ENCODE data around the gene ELFN2. TPM values are rescaled to one million over a fixed set of nuclear protein-coding genes. Genes with fewer than 3 reads are reported as not detected.

Gene ELFN2
- total and polyA plus RNA-seq, 2 donors (not counting 3 experiments of a cell fraction or from before 2014, with no cell fraction given): 0.41 to 1.3 TPM

DNA sequence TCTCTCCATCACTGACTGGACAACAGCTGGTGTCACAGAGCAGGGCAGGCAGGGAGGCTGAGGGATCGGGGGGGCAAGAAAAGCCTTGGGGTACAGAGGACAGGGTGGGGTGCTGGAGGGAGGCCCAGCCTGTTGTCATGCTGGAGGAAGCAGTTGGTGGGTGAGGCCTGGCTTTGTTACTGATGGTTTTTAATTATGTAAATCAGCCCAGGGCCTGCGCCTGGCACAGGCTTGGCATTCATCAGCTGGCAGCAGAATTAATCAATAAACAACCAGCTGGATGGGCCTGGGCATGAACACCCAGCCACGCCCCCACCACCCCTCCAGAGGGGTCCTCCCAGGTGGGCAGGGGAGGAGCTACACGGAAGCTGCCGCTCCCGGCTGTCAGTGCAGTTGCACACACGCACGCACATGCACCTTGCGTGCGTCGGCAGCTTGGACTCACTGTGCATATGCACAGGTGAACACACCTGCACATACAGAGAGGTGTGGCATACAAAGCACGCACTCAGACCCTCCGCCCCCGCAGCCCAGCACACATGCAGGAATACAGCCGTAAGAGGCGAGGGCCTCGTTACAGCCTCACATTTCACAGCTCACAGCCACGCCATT is 21.3 kb upstream of the ELFN2 start:
- intact Hi-C loops (cut with micrococcal nuclease) (no loop called here), dilution Hi-C loops (cut with MboI; ENCODE audit: extremely low pct_ligation_motif_present, low sequenced_read_pairs) (no loop called here)
- Histone ChIP-seq H3K4me3 (replicated peaks in 1 of 3; ENCODE audit: insufficient read depth in 1 of 3, low read depth in 1 of 3, low read length in 3 of 3) (no peak overlapping the region), H3K9me1 (replicated peaks; ENCODE audit: control insufficient read depth, extremely low read depth, insufficient read depth, low read length) (no peaks in the 10 kb centered on the region), H3K27ac (ENCODE audit: insufficient read depth, low read depth, low read length) (no peak overlapping the region), H3K27me3 (ENCODE audit: control insufficient read depth in 2 of 2, insufficient read depth in 2 of 2, low read length in 2 of 2) (no peaks in the 10 kb centered on the region), H3K36me3 (ENCODE audit: control insufficient read depth in 2 of 2, extremely low read depth in 1 of 2, insufficient read depth in 2 of 2, low read length in 2 of 2) (no peaks in the 10 kb centered on the region), H2AFZ (ENCODE audit: low read depth, low read length) (no peak overlapping the region), H3K4me1 (ENCODE audit: control insufficient read depth, extremely low read depth, insufficient read depth, low read length) (no peaks in the 10 kb centered on the region), H3K9ac (replicated peaks; ENCODE audit: extremely low read depth, insufficient read depth, low read length) (no peak overlapping the region), H3K9me3 (replicated peaks; ENCODE audit: control insufficient read depth, insufficient read depth, low read length) (no peaks in the 10 kb centered on the region), H3K79me2 (ENCODE audit: control insufficient read depth, insufficient read depth, low read length) (no peaks in the 10 kb centered on the region), H3K4me2 (ENCODE audit: insufficient read depth, low read length) (no peak overlapping the region), H4K20me1 (replicated peaks; ENCODE audit: control insufficient read depth, extremely low read depth, insufficient read depth, low read length) (no peaks in the 10 kb centered on the region)
- FAIRE-seq (no peak), DNase-seq (ENCODE audit: low read depth, low spot score) (no peak)
- no TSS peak for BruUV-seq (replicated peaks)
- TF ChIP-seq JUN (IDR thresholded peaks at IDR 0.05; ENCODE audit: borderline replicate concordance, insufficient read depth, insufficient read length, low read depth) (no peak), POLR2AphosphoS5 (IDR thresholded peaks at IDR 0.05; ENCODE audit: insufficient read depth, low read depth, low read length) (no peak), GATA2 (IDR thresholded peaks at IDR 0.05; ENCODE audit: insufficient read depth, insufficient read length, low read depth, low read length) (no peak), MYC (IDR thresholded peaks at IDR 0.05; ENCODE audit: low read depth, low read length) (no peak), FOS (IDR thresholded peaks at IDR 0.05; ENCODE audit: borderline replicate concordance, insufficient read depth, low read length) (no peak), POLR2A (IDR thresholded peaks at IDR 0.05; ENCODE audit: low read depth, low read length) (no peak), EZH2 (IDR thresholded peaks at IDR 0.05; ENCODE audit: borderline replicate concordance, low read depth, low read length, severe bottlenecking) (no peak)
- TF ChIP-seq, protein P1, sequence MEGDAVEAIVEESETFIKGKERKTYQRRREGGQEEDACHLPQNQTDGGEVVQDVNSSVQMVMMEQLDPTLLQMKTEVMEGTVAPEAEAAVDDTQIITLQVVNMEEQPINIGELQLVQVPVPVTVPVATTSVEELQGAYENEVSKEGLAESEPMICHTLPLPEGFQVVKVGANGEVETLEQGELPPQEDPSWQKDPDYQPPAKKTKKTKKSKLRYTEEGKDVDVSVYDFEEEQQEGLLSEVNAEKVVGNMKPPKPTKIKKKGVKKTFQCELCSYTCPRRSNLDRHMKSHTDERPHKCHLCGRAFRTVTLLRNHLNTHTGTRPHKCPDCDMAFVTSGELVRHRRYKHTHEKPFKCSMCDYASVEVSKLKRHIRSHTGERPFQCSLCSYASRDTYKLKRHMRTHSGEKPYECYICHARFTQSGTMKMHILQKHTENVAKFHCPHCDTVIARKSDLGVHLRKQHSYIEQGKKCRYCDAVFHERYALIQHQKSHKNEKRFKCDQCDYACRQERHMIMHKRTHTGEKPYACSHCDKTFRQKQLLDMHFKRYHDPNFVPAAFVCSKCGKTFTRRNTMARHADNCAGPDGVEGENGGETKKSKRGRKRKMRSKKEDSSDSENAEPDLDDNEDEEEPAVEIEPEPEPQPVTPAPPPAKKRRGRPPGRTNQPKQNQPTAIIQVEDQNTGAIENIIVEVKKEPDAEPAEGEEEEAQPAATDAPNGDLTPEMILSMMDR (IDR thresholded peaks at IDR 0.05; ENCODE audit: extremely low read depth in 1 of 2, insufficient read depth in 1 of 2, low read depth in 1 of 2, low read length in 2 of 2): no peak
- POLR2A ChIA-PET: no interaction called here
- CTCF ChIA-PET: interaction anchor here (1.5 kb wide), 1 partner anchor 9 kb away, joined by 3 read pairs; no protein-coding TSS in a partner anchor

Measured in endothelial cell of umbilical vein (primary cell).